Effector CD8-positive, alpha-beta T cell (primary cell): ENCODE measurements around the gene TTC5.
"Not testable (repeated sequence)": the region's sequence is repeated elsewhere in the genome, so short reads cannot be mapped to it uniquely, and the experiment has no call there.

ENCODE experiments used
- DNase-seq: peaks from one replicate; lab custom pipeline; 2025; lab: John Stamatoyannopoulos, UW

TTC5 gene

DNA sequence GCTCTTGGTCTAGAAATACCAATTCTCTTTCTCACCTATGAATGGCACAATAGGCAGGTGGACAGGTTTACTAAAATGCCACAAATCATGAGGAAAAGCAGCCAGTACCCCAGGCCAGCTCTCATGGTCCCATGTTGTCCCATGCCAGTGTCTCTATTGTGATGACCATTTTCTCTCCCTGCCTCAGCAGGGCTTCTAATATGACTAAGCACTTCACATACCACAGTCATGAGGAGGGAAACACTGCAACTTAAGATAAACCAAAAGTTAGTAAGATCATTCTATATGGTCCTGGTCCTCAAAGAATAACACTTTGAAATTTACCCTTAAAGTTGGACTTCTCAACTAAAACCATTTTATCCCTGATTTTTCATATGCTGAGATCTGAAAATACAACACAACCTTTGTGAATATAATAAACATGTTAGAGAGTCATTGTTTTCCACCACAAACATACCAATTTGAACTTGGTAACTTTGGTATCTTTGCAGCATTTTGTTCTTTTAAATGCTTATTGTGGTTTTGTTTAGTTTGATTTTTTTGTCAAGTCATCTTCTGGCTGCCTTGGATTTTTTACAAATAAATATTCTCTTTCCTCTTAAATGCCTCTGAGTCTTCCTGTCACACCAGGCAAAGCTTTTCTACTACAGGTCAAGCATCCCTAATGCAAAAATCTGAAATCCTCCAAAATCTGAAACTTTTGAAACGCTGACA lies 3.6 kb downstream of the TTC5 start:
- no peak for DNase-seq

DNA sequence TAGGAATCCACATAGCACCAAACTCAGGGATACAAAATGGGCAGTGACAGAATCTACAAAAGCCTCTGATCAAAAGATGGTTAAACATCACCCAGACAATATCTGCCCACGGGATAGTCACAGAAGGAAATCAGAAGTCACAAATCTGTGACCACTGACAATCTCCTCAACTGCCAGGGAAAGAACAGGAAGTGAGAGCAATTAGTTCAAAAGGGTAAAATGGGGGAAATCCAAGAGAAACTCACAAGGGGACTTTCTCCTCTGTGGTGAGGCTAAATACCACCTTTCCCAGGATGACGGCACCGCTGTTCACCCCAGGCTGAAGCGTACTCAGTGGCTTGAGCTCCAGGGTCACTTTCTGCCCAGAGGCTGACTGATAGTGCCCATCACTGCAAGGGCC lies 10.7 kb downstream of the TTC5 start:
- DNase-seq: no peak

DNA sequence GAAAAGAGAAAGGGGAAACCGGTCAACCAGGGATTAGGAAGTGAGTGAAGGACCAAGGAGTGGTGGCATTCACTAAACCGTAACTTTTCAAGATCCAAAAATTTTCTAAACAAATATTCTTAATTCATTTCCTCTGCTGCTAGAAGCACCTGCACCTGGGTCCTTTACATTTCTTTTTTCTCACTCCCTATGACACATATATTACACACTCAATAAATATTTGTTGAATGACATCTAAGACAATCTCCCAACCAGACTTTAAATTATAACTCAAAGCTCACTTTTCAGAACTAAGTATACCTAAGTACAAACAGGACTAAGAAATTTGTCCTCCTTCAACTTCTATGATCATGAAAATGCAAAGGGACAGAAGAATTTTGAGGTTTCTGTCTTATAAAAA lies 11.1 kb downstream of the TTC5 start:
- no peak for DNase-seq

DNA sequence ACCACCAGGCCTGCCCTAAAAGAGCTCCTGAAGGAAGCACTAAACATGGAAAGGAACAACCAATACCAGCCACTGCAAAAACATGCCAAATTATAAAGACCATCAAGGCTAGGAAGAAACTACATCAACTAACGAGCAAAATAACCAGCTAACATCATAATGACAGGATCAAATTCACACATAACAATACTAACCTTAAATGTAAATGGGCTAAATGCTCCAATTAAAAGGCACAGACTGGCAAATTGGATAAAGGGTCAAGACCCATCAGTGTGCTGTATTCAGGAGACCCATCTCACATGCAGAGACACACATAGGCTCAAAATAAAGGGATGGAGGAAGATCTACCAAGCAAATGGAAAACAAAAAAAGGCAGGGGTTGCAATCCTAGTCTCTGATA lies 23.8 kb downstream of the TTC5 start:
- DNase-seq: not testable (repeated sequence)

DNA sequence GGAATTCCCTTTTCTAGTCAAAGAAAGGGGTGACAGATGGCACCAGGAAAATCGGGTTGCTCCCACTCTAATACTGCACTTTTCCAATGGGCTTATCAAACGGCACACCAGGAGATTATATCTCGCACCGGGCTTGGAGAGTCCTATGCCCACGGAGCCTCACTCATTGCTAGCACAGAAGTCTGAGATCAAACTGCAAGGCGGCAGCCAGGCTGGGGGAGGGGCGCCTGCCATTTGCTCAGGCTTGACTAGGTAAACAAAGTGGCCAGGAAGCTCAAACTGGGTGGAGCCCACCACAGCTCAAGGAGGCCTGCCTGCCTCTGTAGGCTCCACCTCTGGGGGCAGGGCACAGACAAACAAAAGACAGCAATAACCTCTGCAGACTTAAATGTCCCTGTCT lies 25.5 kb downstream of the TTC5 start:
- DNase-seq: not testable (repeated sequence)

DNA sequence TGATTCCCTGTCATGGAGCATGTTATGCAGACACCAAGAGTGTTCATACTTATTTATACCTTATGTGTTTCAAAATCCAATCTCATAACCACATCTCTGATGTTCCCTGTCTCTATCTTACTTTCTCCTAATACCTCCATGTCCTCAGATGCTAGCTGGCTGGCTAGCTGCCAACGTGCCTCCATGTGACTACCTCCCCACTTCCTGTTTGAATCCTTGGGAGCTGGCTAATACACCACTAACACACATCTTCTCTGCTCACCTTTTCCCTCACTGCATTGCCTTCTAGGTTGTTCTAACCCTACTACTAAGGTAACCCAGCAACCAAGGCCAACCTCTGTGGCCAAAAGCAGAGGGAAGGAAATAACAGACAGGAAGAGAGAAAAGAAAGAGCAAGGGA lies 27.3 kb downstream of the TTC5 start:
- no peak for DNase-seq

DNA sequence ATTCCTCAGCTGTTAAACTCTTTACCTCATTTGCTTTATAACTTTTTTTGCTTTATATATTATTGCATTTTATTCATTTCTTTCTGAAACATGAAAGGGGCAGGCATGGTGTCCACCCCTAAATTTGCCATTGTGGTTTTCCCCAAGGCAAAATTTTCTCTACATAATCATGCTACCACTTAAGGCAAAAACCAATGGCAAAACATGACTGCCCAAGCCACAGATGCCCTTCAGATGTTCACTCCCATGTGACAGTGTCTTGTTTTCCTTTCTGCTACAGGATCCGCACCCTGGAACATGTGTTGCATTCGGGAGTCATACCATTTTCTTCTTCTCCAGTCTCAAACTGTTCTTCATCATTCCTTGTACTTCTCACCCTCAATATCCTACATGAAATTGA lies 28.3 kb downstream of the TTC5 start:
- DNase-seq: no peak

DNA sequence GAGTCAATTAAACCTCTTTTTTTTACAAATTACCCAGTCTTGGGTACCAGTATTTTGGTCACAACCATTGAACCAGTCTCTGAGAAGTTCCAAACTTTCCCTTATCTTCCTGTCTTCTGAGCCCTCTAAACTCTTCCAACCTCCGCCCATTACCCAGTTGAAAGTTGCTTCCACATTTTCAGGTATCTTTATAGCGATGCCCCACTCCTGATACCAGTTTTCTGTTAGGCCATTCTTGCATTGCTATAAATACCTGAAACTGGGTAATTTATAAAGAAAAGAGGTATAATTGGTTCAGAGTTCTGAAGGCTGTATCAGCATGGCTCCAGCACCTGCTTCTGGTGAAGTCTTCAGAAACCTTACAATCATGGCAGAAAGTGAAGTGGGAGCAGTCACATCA lies 31.7 kb downstream of the TTC5 start:
- no peak for DNase-seq

DNA sequence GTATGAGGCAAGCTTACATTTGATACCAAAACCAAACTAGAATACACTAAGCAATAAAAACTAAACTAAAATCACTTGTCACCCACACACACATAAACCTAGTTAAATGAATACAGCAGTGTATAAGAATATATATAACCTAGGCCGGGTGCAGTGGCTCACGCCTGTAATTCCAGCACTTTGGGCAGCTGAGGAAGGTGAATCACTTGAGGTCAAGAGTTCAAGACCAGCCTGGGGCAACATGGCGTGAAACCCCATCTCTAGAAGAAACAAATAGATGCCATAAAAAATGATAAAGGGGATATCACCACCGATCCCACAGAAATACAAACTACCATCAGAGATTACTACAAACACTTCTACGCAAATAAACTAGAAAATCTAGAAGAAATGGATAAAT lies 41.4 kb downstream of the TTC5 start:
- not testable (repeated sequence) for DNase-seq

DNA sequence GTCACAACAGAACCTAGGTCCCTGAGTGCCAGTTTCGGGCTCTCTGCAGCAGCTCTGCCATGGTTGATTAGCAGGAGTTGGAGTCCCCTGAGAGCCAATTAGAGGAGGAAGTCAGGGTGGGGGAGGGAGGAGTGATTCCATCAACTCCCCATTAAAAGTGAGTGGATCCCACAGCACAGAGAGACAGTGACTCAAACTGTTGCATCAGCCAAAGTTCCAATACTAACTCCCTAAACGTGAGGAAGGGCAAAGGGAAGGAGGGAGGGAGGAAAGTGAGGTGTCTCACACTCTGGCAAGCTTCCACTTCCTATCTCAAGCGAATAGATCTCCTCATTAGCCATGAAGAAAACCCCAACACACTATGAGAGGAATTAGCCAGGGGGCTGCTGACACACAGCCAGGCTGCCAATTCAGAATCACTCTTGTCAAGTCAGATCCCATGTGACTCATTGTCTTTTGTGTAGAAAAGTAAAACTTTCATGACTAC lies 43.1 kb downstream of the TTC5 start:
- DNase-seq: no peak

DNA sequence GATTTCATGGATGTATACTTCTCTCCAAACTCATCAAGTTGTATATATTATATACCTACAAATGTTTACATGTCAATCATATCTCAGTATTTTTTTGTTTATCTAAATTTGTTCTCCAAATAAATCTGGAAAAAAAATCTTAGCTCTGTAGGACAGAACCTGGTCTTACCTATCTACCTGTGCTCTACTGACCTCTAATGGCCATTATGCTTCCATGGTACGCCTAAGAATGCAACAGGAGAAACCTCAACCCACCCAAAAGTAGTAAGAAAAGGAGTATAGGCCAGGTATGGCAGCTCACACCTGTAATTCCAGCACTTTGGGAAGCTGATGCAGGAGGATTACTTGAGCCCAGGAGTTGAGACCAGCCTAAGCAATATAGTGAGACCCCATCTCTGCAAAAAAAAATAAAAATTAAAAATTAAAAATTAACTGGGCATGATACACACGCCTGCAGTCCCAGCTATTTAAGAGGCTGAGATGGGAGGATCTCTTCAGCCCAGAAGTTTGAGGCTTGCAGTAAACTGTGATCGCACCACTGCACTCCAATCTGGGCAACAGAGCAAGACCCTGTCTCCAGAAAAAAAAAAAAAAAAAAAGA lies 58.0 kb downstream of the TTC5 start:
- no peak for DNase-seq
